IPS DF 6.9 (cell line): ENCODE data around the gene PCDH12.

Experiments used
- DNase-seq: peaks from one replicate; pipeline ENCODE4 v3.0.0-alpha.2; 2013; ENCODE audit warnings: low read depth, low spot score
- H3K27ac ChIP-seq: one replicate; pipeline ENCODE4 v1.5.1; 2013; ENCODE audit warnings: low read length, control low read depth
- H3K27me3 ChIP-seq: 2 replicates; pipeline ENCODE4 v1.6.1; 2013; ENCODE audit warnings: mild to moderate bottlenecking, low read length; ENCODE audit not compliant: control insufficient read depth, insufficient read depth
- H3K36me3 ChIP-seq: 2 replicates; pipeline ENCODE4 v1.6.1; 2013; ENCODE audit warnings: low read length; ENCODE audit not compliant: control insufficient read depth, insufficient read depth
- H3K4me1 ChIP-seq: 2 replicates; pipeline ENCODE4 v1.6.1; 2013; ENCODE audit warnings: low read length; ENCODE audit not compliant: control insufficient read depth, insufficient read depth
- H3K4me3 ChIP-seq: 2 replicates; pipeline ENCODE4 v1.5.1; 2013; ENCODE audit warnings: mild to moderate bottlenecking, low read length
- H3K9me3 ChIP-seq: 2 replicates; pipeline ENCODE4 v1.6.1; 2013; ENCODE audit warnings: low read length, inconsistent platforms; ENCODE audit not compliant: control insufficient read depth, insufficient read depth
- WGBS: extraction: QIAGEN DNeasy Blood & Tissue Kit; methylation state at CpG from one replicate; pipeline ENCODE4 v1.1.7; 2013; ENCODE audit warnings: mixed read lengths, missing lambda C conversion rate; ENCODE audit not compliant: insufficient read length, insufficient coverage; 5-methylcytosine and 5-hydroxymethylcytosine counted together

Gene PCDH12

GRCh38 chr5:141989720-141990119 lies 31.7 kb upstream of the PCDH12 start:
- no peak overlapping the region for H3K4me3 ChIP-seq
- H3K27me3 ChIP-seq = no peaks in the 10 kb centered on the region
- DNase-seq = no peak
- no CpG with 5 or more reads among the region's 1 CpG for WGBS
- no peaks in the 10 kb centered on the region for H3K36me3 ChIP-seq
- H3K4me1 ChIP-seq = no peaks in the 10 kb centered on the region
- no peaks in the 10 kb centered on the region for H3K9me3 ChIP-seq
- no peak overlapping the region for H3K27ac ChIP-seq

- no peak for DNase-seq
- H3K36me3 ChIP-seq = no peaks in the 10 kb centered on the region
Observed at GRCh38 chr5:141986072-141986471, 28.1 kb upstream of the PCDH12 start.

DNA sequence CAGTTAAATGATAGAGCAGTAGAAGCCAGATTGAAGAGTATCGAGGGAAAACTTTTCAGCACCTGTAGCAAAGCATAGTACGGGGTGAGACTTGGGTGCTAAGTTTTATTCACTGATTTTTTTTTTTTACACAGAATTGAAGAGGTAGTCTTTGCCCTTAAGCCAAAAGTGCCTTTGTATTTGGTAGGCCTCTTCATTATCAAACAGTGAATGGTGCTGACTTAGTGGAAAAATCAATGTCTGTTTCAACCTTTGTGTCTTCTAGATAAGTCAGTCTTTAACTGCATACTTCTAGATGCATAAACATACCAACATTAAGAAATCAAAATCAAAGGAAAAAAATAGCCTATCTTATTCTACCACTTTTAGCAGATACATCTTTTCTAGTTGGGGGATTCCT lies 24.6 kb upstream of the PCDH12 start:
- H3K4me3 ChIP-seq = no peak overlapping the region
- H3K4me1 ChIP-seq = no peaks in the 10 kb centered on the region
- H3K27ac ChIP-seq = no peak overlapping the region
- no peaks in the 10 kb centered on the region for H3K27me3 ChIP-seq
- DNase-seq = no peak
- WGBS = no CpG with 5 or more reads among the region's 2 CpGs
- peaks cover 8% of the 10 kb centered on the region; the same call in 1 of the 2 replicates for H3K36me3 ChIP-seq
- no peaks in the 10 kb centered on the region for H3K9me3 ChIP-seq

More at GRCh38 chr5:141986072-141986471, 28.1 kb upstream of the PCDH12 start:
- no peaks in the 10 kb centered on the region for H3K27me3 ChIP-seq
- H3K4me3 ChIP-seq = no peak overlapping the region
- no peaks in the 10 kb centered on the region for H3K4me1 ChIP-seq
- no peak overlapping the region for H3K27ac ChIP-seq
- H3K9me3 ChIP-seq = no peaks in the 10 kb centered on the region

DNA sequence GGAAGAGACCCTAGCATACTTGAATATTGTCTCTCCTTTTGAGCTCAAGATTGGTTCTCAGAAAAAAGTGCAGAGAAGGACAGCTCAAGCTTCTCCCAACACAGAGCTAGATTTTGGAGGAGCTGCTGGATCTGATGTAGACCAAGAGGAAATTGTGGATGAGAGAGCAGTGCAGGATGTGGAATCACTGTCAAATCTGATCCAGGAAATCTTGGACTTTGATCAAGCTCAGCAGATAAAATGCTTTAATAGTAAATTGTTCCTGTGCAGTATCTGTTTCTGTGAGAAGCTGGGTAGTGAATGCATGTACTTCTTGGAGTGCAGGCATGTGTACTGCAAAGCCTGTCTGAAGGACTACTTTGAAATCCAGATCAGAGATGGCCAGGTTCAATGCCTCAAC lies 20.4 kb upstream of the PCDH12 start:
- Histone ChIP-seq H3K9me3 (no peaks in the 10 kb centered on the region), H3K27ac (no peak overlapping the region), H3K36me3 (peaks cover 8% of the 10 kb centered on the region; the same call in 1 of the 2 replicates), H3K4me1 (no peaks in the 10 kb centered on the region), H3K27me3 (no peaks in the 10 kb centered on the region), H3K4me3 (no peak overlapping the region)
- no peak for DNase-seq

- H3K36me3 ChIP-seq = peaks cover 8% of the 10 kb centered on the region; the same call in 1 of the 2 replicates
- H3K4me3 ChIP-seq = no peak overlapping the region
- no peaks in the 10 kb centered on the region for H3K27me3 ChIP-seq
- WGBS = no CpG with 5 or more reads among the region's 6 CpGs
- no peak overlapping the region for H3K27ac ChIP-seq
- no peak for DNase-seq
- H3K9me3 ChIP-seq = no peaks in the 10 kb centered on the region
- no peaks in the 10 kb centered on the region for H3K4me1 ChIP-seq
Observed at GRCh38 chr5:141976176-141976575, 18.2 kb upstream of the PCDH12 start.

DNA sequence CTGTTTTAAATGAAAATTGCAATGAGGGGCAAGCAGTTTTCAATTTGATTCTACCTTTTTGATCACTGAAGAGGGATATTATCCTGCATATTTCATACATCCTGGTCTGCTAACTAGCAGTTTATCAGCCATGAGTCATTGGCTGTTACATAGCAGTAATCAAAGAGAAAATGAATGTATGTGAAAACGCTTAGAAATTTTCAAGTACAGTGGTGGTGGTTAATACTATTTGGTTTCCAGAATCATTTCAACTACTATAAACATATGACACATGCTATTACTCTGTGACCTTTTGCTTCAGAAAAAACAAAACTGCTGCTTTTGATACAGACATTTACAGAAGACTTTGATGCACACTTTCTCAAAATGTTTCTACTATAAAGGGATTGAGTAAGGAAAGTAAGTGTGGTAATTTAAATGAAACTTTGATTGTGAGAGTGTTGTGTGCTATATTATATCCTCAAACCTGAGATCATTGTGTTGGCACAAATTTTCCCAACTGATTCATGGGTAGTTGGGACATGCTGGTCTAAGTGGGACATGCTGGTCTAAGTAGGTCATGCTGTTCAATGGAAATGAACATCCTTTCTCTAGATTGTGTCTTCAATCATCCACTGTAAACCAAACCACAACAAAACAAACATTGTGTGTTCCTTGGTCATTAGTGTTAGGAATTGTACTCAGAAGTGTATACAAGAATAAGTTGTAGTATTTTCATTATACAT lies 16.0 kb upstream of the PCDH12 start:
- H3K36me3 ChIP-seq = no peaks in the 10 kb centered on the region; the same call in 1 of the 2 replicates
- no peaks in the 10 kb centered on the region for H3K27me3 ChIP-seq
- no peak overlapping the region for H3K4me3 ChIP-seq
- DNase-seq = no peak
- no peaks in the 10 kb centered on the region for H3K9me3 ChIP-seq
- H3K27ac ChIP-seq = no peak overlapping the region
- no peaks in the 10 kb centered on the region; the same call in 1 of the 2 replicates for H3K4me1 ChIP-seq
- WGBS = no CpG with 5 or more reads among the region's 1 CpG

- Histone ChIP-seq H3K27me3 (no peaks in the 10 kb centered on the region), H3K4me1 (no peaks in the 10 kb centered on the region; the same call in 1 of the 2 replicates), H3K4me3 (peak overlapping the region; percentile 68; the same call in 1 of the 2 replicates), H3K9me3 (no peaks in the 10 kb centered on the region), H3K36me3 (no peaks in the 10 kb centered on the region; the same call in 1 of the 2 replicates), H3K27ac (no peak overlapping the region)
- WGBS = no CpG with 5 or more reads among the region's 2 CpGs
- DNase-seq = no peak
Observed at GRCh38 chr5:141969783-141970771, 12.1 kb upstream of the PCDH12 start.

GRCh38 chr5:141968914-141969608 lies 11.1 kb upstream of the PCDH12 start, which contains the start of gene RNF14:
Gene RNF14, plus strand, starts transcription at chr5:141969105. Its CDS starts 4,484 bp downstream, at chr5:141973589.
- no CpG with 5 or more reads among the region's 63 CpGs for WGBS
- H3K27me3 ChIP-seq = no peaks in the 10 kb centered on the region
- no peak within 1 kb of the TSS for H3K27ac ChIP-seq
- no peaks in the 10 kb centered on the region; the same call in 1 of the 2 replicates for H3K4me1 ChIP-seq
- H3K9me3 ChIP-seq = no peaks in the 10 kb centered on the region
- peak; percentile 70 for DNase-seq
- peak within 1 kb of the TSS; percentile 68 for H3K4me3 ChIP-seq
- H3K36me3 ChIP-seq = no peaks in the 10 kb centered on the region

DNA sequence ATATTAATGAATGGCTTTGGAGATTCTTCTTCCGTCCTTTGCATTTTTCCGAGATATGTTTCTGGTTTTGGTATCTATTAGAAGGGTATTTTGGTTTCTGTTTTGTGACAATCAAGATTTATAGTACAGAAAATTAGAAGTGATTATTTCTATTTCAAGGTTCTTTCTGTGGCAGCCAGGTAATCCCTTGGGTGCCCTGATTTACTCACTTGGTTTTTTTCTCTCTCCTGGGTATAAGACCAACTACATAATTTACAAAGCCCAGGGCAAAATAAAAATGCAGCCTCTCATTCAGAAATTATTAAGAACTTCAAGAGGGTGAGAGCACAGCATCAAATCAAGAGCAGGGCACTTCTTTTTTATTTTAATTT lies 8.9 kb upstream of the PCDH12 start:
- no peaks in the 10 kb centered on the region for H3K9me3 ChIP-seq
- no peaks in the 10 kb centered on the region for H3K27me3 ChIP-seq
- H3K36me3 ChIP-seq = no peaks in the 10 kb centered on the region
- H3K4me1 ChIP-seq = no peaks in the 10 kb centered on the region; the same call in 1 of the 2 replicates
- no peak for DNase-seq
- H3K27ac ChIP-seq = no peak overlapping the region
- no CpG with 5 or more reads among the region's 2 CpGs for WGBS
- H3K4me3 ChIP-seq = no peak overlapping the region
